ENCODE data around the gene ARHGAP24. TPM values are rescaled to one million over a fixed set of nuclear protein-coding genes. Genes with fewer than 3 reads are reported as not detected.

ARHGAP24 gene
- total and polyA plus RNA-seq, 10 of the 15 experiments (the other 5 are each of a cell fraction or from before 2014, with no cell fraction given) = 0.10 to 4.2 (median 0.52) TPM

GRCh38 chr4:85946821-85947220, 471.9 kb downstream of the ARHGAP24 start (continued):
- TF ChIP-seq E2F8 (IDR thresholded peaks at IDR 0.05; ENCODE audit: low read depth, partially characterized antibody) (no peak), BHLHE40 (IDR thresholded peaks at IDR 0.05; ENCODE audit: borderline replicate concordance in 1 of 2, low read depth in 2 of 2, low read length in 1 of 2) (no peak), MXI1 (IDR thresholded peaks at IDR 0.05; ENCODE audit: low read depth, low read length) (no peak), ZNF217 (IDR thresholded peaks at IDR 0.05) (no peak), NBN (IDR thresholded peaks at IDR 0.05) (no peak), POLR2AphosphoS5 (IDR thresholded peaks at IDR 0.05; ENCODE audit: low read length) (no peak)

- H3K4me1 ChIP-seq (ENCODE audit: control insufficient read depth, insufficient read depth, low read length) = no peaks in the 10 kb centered on the region
- no peaks in the 10 kb centered on the region for H3K9me3 ChIP-seq (replicated peaks; ENCODE audit: control insufficient read depth, insufficient read depth, low read length)
- no peak overlapping the region for H3K9ac ChIP-seq (ENCODE audit: control insufficient read depth, insufficient read depth, low read length)
- no peak overlapping the region for H3K4me3 ChIP-seq
- no TSS peak for BruUV-seq (replicated peaks)
- no peaks in the 10 kb centered on the region for H3K79me2 ChIP-seq (ENCODE audit: control insufficient read depth, insufficient read depth, low read length)
- TF ChIP-seq E4F1 (IDR thresholded peaks at IDR 0.05; ENCODE audit: borderline replicate concordance, partially characterized antibody) = no peak
- intact Hi-C loops (cut with micrococcal nuclease; ENCODE audit: unreplicated experiment) (no loop called here), in situ Hi-C loops (cut with MboI) (no loop called here)
- no peak for FAIRE-seq
- no peak overlapping the region for H3K27ac ChIP-seq (ENCODE audit: control insufficient read depth, insufficient read depth)
- WGBS (ENCODE audit: insufficient coverage, insufficient replicate concordance, low lambda C conversion rate, missing lambda C conversion rate) = 37% methylated on average over 3 of the region's 3 CpGs
- ChIA-PET SMC1A (ENCODE audit: uncharacterized antibody, unreplicated experiment) (interaction anchor here (0.7 kb wide), 1 partner anchor 14 kb away, joined by 3 read pairs; no protein-coding TSS in a partner anchor), CTCF (interaction anchor here (0.6 kb wide), 1 partner anchor 260 kb away, joined by 3 read pairs; no protein-coding TSS in a partner anchor), RAD21 (ENCODE audit: unreplicated experiment) (no interaction called here), POLR2A (no interaction called here)
- DNase-seq (ENCODE audit: low read depth, low spot score) = no peak
- no peaks in the 10 kb centered on the region for H3K27me3 ChIP-seq (replicated peaks in 1 of 2; ENCODE audit: control insufficient read depth in 2 of 2, insufficient read depth in 2 of 2, low read length in 1 of 2)
- ATAC-seq = no peak
- no peak overlapping the region for H2AFZ ChIP-seq (ENCODE audit: control insufficient read depth, low read depth, low read length)
- no peaks in the 10 kb centered on the region for H4K20me1 ChIP-seq (ENCODE audit: control insufficient read depth, insufficient read depth)
- no peaks in the 10 kb centered on the region for H3K36me3 ChIP-seq (ENCODE audit: control insufficient read depth in 2 of 2, insufficient read depth in 2 of 2, low read length in 1 of 2)
- no peak overlapping the region for H3K4me2 ChIP-seq (ENCODE audit: control insufficient read depth, insufficient read depth)
These were observed 476.1 kb downstream of the ARHGAP24 start for GRCh38 chr4:85951099-85951498.
